ENCODE measurements around the gene JADE3. TPM values are rescaled to one million over a fixed set of nuclear protein-coding genes. Genes with fewer than 3 reads are reported as not detected.

Gene JADE3
- total and polyA plus RNA-seq, 2 experiments from 2014 or later, result 0.84 to 2.5 TPM

GRCh38 chrX:46898207-46898606 is 14.0 kb upstream of the JADE3 start:
- Histone ChIP-seq H3K9ac (no peak overlapping the region), H2AFZ (no peak overlapping the region), H3K4me1 (ENCODE audit: insufficient read depth) (no peaks in the 10 kb centered on the region), H3K9me2 (ENCODE audit: insufficient read depth) (no peaks in the 10 kb centered on the region), H3K27ac (no peak overlapping the region), H3K79me2 (ENCODE audit: insufficient read depth) (no peaks in the 10 kb centered on the region), H3F3A (ENCODE audit: insufficient read depth) (no peaks in the 10 kb centered on the region), H3K36me3 (ENCODE audit: low read depth) (no peaks in the 10 kb centered on the region), H4K20me1 (ENCODE audit: insufficient read depth) (no peaks in the 10 kb centered on the region), H3K9me3 (ENCODE audit: low read depth) (no peaks in the 10 kb centered on the region), H3K27me3 (replicated peaks; ENCODE audit: insufficient read depth) (no peaks in the 10 kb centered on the region), H3K4me2 (ENCODE audit: unreplicated experiment) (no peak overlapping the region), H3K4me3 (no peak overlapping the region)
- in situ Hi-C loops (cut with MboI), result no loop called here
- DNase-seq, result no peak
- TF ChIP-seq EZH2 (IDR thresholded peaks at IDR 0.05; ENCODE audit: insufficient read depth, poor library complexity, severe bottlenecking), result no peak
- TF ChIP-seq EZH2phosphoT487 (IDR thresholded peaks at IDR 0.05; ENCODE audit: insufficient read depth, low read depth), result no peak

GRCh38 chrX:46903458-46904242 is 8.6 kb upstream of the JADE3 start:
- Histone ChIP-seq H3K4me3 (peak overlapping the region; percentile 79), H3K27me3 (replicated peaks; ENCODE audit: insufficient read depth) (no peaks in the 10 kb centered on the region), H3K27ac (no peak overlapping the region), H3K9me3 (ENCODE audit: low read depth) (no peaks in the 10 kb centered on the region), H3K9me2 (ENCODE audit: insufficient read depth) (no peaks in the 10 kb centered on the region), H3K4me1 (ENCODE audit: insufficient read depth) (no peaks in the 10 kb centered on the region), H3K9ac (no peak overlapping the region), H4K20me1 (ENCODE audit: insufficient read depth) (no peaks in the 10 kb centered on the region), H3F3A (ENCODE audit: insufficient read depth) (no peaks in the 10 kb centered on the region), H3K36me3 (ENCODE audit: low read depth) (no peaks in the 10 kb centered on the region), H3K4me2 (ENCODE audit: unreplicated experiment) (peak overlapping the region; percentile 85), H3K79me2 (ENCODE audit: insufficient read depth) (no peaks in the 10 kb centered on the region), H2AFZ (peak overlapping the region; percentile 80)
- TF ChIP-seq EZH2 (IDR thresholded peaks at IDR 0.05; ENCODE audit: insufficient read depth, poor library complexity, severe bottlenecking) (no peak), EZH2phosphoT487 (IDR thresholded peaks at IDR 0.05; ENCODE audit: insufficient read depth, low read depth) (no peak)
- 0 to 2% methylated on average over 9 to 14 of the region's 14 CpGs for WGBS, 2 experiments (ENCODE audit: low coverage in 1 of 2, low lambda C conversion rate in 2 of 2, missing lambda C conversion rate in 2 of 2)
- in situ Hi-C loops (cut with MboI), result no loop called here
- DNase-seq, result peak; percentile 79

- TF ChIP-seq EZH2 (IDR thresholded peaks at IDR 0.05; ENCODE audit: insufficient read depth, poor library complexity, severe bottlenecking) (no peak), EZH2phosphoT487 (IDR thresholded peaks at IDR 0.05; ENCODE audit: insufficient read depth, low read depth) (no peak)
- no peaks in the 10 kb centered on the region for H3K79me2 ChIP-seq (ENCODE audit: insufficient read depth)
- no peaks in the 10 kb centered on the region for H3K36me3 ChIP-seq (ENCODE audit: low read depth)
- H3K9me2 ChIP-seq (ENCODE audit: insufficient read depth), result no peaks in the 10 kb centered on the region
- H4K20me1 ChIP-seq (ENCODE audit: insufficient read depth), result no peaks in the 10 kb centered on the region
- no peaks in the 10 kb centered on the region for H3K4me1 ChIP-seq (ENCODE audit: insufficient read depth)
- H2AFZ ChIP-seq, result no peak overlapping the region
- no peak overlapping the region for H3K9ac ChIP-seq
- WGBS, 2 experiments (ENCODE audit: low coverage in 1 of 2, low lambda C conversion rate in 2 of 2, missing lambda C conversion rate in 2 of 2), result 16 to 23% methylated on average over 2 of the region's 2 CpGs
- H3F3A ChIP-seq (ENCODE audit: insufficient read depth), result no peaks in the 10 kb centered on the region
- no peaks in the 10 kb centered on the region for H3K27me3 ChIP-seq (replicated peaks; ENCODE audit: insufficient read depth)
- no peaks in the 10 kb centered on the region for H3K9me3 ChIP-seq (ENCODE audit: low read depth)
- DNase-seq, result no peak
- H3K27ac ChIP-seq, result no peak overlapping the region
- no peak overlapping the region for H3K4me2 ChIP-seq (ENCODE audit: unreplicated experiment)
- in situ Hi-C loops (cut with MboI), result no loop called here
- no peak overlapping the region for H3K4me3 ChIP-seq
These were observed 7.6 kb upstream of the JADE3 start for GRCh38 chrX:46904626-46905025.

GRCh38 chrX:46910415-46910814 is 1.8 kb upstream of the JADE3 start:
- in situ Hi-C loops (cut with MboI), result no loop called here
- Histone ChIP-seq H3F3A (ENCODE audit: insufficient read depth) (0 out of 2 replicates have a peak, but pooled peaks cover 6% of the 10 kb centered on the region), H2AFZ (no peak overlapping the region), H3K9me3 (ENCODE audit: low read depth) (no peaks in the 10 kb centered on the region), H3K79me2 (ENCODE audit: insufficient read depth) (peaks cover 19% of the 10 kb centered on the region), H3K36me3 (ENCODE audit: low read depth) (no peaks in the 10 kb centered on the region), H3K4me1 (ENCODE audit: insufficient read depth) (no peaks in the 10 kb centered on the region), H3K4me2 (ENCODE audit: unreplicated experiment) (no peak overlapping the region), H3K4me3 (no peak overlapping the region), H3K9ac (no peak overlapping the region), H3K27me3 (replicated peaks; ENCODE audit: insufficient read depth) (no peaks in the 10 kb centered on the region), H3K27ac (no peak overlapping the region), H3K9me2 (ENCODE audit: insufficient read depth) (no peaks in the 10 kb centered on the region), H4K20me1 (ENCODE audit: insufficient read depth) (no peaks in the 10 kb centered on the region)
- DNase-seq, result no peak
- WGBS, 2 experiments (ENCODE audit: low coverage in 1 of 2, low lambda C conversion rate in 2 of 2, missing lambda C conversion rate in 2 of 2), result 40% methylated on average over 3 of the region's 3 CpGs
- TF ChIP-seq EZH2phosphoT487 (IDR thresholded peaks at IDR 0.05; ENCODE audit: insufficient read depth, low read depth) (no peak), EZH2 (IDR thresholded peaks at IDR 0.05; ENCODE audit: insufficient read depth, poor library complexity, severe bottlenecking) (no peak)

All from GM23248 (cell line).